GM12873 (cell line): ENCODE data around the gene ZNF524.

Source experiments
- CTCF ChIP-seq: IDR thresholded peaks from 2 replicates; pipeline ENCODE4 v1.5.1; 2012; ENCODE audit warnings: low read depth, mild to moderate bottlenecking, moderate library complexity, low read length, control low read depth; ENCODE audit not compliant: insufficient read depth; ENCODE audit errors: missing control alignments

ZNF524 gene

GRCh38 chr19:55636723-55637122, 36.6 kb downstream of the ZNF524 start:
- TF ChIP-seq CTCF, result no peak

- no peak for TF ChIP-seq CTCF
Observed at GRCh38 chr19:55637534-55637933, 37.4 kb downstream of the ZNF524 start.

DNA sequence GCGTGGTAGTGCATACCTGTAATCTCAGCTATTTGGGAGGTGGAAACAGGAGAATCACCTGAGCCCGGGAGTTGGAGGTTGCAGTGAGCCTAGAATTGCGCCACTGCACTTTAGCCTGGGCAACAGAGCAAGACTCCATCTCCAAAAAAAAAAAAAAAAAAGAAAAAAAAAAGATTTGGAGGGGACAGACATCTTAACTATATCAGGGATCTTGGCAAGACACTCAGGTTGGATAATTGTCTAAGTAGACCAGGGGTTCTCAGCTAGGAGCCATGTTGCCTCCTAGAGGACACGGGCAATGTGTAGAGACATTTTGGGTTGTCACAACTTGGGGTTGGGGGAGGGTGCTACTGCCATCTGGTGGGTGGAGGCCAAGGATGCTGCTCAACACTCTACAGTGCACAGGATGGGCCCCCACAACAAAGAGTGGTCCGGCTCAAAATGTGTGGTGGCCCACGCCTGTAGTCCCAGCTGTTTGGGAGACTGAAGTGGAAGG, 38.8 kb downstream of the ZNF524 start:
- TF ChIP-seq CTCF, result peak; percentile 69

DNA sequence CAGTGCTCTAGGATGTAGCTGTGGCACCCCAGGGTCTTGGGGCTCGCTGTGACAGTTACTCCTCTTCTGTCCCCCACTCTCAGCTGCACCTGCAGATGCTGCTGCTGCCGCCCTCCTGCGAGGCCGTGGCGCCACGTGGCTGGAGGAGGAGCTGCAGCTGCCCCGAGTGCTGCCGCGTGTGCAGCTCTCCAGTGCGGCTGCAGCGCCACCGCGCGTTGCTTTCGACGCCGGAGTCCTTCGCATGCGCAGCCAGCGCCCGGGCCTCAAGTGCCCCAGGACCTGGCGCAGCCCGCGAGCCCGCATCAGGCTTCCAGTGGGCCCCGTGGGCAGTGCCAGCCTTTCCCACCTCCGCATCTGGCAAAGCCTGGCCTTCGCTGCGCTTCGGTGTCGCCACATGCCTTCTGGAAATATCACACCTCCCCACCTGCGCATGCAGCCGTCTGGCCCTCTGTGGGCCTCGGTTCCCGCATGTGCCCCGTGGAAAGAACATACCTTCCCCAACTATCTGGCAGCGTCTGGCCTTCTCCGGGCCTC, 40.0 kb downstream of the ZNF524 start:
- peak; percentile 64 for TF ChIP-seq CTCF

GRCh38 chr19:55640577-55641425, 40.7 kb downstream of the ZNF524 start, which contains the start of gene ZNF580:
Gene ZNF580 (plus strand): TSS chr19:55641002. CDS start chr19:55642509, 1,507 bp downstream.
- no peak for TF ChIP-seq CTCF

GRCh38 chr19:55641426-55642152, 41.5 kb downstream of the ZNF524 start:
- TF ChIP-seq CTCF, result no peak
